Choroid plexus epithelial cell (primary cell): ENCODE measurements around the gene OSBPL5.

Source experiments
- DNase-seq: peaks from one replicate; pipeline ENCODE4 v3.0.0-alpha.2; 2010; ENCODE audit warnings: low read depth
- H3K4me3 ChIP-seq: 2 replicates; pipeline ENCODE4 v1.5.1; 2011; ENCODE audit warnings: low read depth, mild to moderate bottlenecking, control low read depth, low read length, moderate library complexity
- CTCF ChIP-seq: conservative IDR thresholded peaks from 2 replicates; pipeline ENCODE4 v1.5.1; 2011; ENCODE audit warnings: low read depth, mild to moderate bottlenecking, control low read depth, inconsistent platforms, low read length, moderate library complexity

OSBPL5 gene

DNA sequence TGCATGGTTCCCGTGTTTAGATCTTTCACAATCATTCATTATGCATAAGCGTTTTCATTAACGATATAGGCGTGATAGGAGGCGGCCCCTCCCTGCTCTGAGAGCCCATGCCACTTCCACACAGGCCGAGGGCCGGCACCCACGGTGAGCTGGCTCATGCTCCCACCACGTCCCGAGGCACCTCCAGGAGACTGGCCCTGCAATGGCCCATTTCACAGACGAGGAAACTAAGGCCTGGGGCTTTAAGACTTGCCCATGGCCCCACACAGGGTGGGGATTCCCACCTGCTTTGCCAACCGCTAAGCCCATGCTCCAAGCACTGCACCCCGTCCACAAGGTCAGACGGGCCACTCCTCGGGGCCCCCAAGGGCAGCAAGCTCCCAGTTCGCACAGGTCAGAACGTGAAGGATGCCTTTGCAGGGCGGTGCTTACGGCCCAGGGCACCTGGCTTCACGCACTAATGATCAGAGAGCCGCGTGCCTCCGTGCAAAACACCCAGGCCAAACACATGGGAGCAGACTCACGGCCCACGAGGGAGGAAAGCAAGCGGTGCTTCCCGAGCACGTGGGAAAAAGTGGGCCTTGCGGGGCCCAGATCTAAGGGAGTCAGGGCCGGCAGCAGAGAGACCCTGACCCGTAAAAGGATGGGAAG is 8.3 kb downstream of the OSBPL5 start:
- H3K4me3 ChIP-seq = no peak overlapping the region
- no peak for DNase-seq
- no peak for TF ChIP-seq CTCF

- peak; percentile 27 for DNase-seq
- TF ChIP-seq CTCF = no peak
- no peak overlapping the region for H3K4me3 ChIP-seq
Measured at GRCh38 chr11:3156282-3156660, 8.8 kb downstream of the OSBPL5 start.

GRCh38 chr11:3155691-3156258 is 9.3 kb downstream of the OSBPL5 start:
- no peak overlapping the region for H3K4me3 ChIP-seq
- DNase-seq = no peak
- TF ChIP-seq CTCF = no peak

GRCh38 chr11:3155216-3155615 is 9.9 kb downstream of the OSBPL5 start:
- TF ChIP-seq CTCF = no peak
- DNase-seq = no peak
- no peak overlapping the region for H3K4me3 ChIP-seq

GRCh38 chr11:3154001-3154599 is 11.0 kb downstream of the OSBPL5 start:
- DNase-seq = peak; percentile 58
- no peak for TF ChIP-seq CTCF
- H3K4me3 ChIP-seq = no peak overlapping the region

DNA sequence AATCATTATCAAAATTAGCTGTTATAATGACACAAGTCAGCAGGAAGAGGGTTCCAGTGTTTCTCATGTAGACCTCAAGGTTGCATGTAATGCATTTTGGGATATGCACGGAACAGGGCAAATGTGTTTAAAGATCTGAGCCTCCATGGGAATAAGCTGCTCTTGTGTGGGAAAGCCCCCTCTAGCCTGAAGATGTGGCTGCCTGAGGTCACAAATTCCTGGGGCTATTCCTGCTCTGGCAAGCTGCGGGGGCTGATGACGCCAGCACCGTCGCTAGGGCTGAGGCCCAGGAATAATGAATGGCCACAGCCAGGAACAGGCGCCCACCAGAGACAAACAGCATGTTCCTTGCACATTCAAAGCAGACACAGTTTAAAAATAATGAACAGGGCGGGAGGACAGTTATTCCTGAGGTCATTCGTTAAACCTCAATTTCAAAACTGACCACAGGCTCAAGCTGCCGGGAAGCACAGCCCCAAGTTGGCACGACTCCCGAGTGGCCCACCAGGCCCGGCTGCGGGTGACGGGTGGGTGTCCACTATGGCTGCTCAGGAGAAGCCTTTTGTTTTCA is 11.7 kb downstream of the OSBPL5 start:
- TF ChIP-seq CTCF = no peak
- peak; percentile 88 for DNase-seq
- no peak overlapping the region for H3K4me3 ChIP-seq
